AG10803 (cell line): ENCODE results near the gene PHYKPL.
A peak's percentile ranks its signal among the peaks of the same experiment; 100 is the strongest.

Source experiments
- DNase-seq: peaks from one replicate; pipeline ENCODE4 v3.0.0; 2010; ENCODE audit warnings: low read depth
- H3K4me3 ChIP-seq: 2 replicates; pipeline ENCODE4 v1.5.1; 2011; ENCODE audit warnings: mild to moderate bottlenecking, low read length, control low read depth
- TF ChIP-seq, protein P1 (sequence below): conservative IDR thresholded peaks from 2 replicates; pipeline ENCODE4 v1.5.1; 2011; ENCODE audit warnings: mild to moderate bottlenecking, low read length, control low read depth, inconsistent platforms

Gene PHYKPL

DNA sequence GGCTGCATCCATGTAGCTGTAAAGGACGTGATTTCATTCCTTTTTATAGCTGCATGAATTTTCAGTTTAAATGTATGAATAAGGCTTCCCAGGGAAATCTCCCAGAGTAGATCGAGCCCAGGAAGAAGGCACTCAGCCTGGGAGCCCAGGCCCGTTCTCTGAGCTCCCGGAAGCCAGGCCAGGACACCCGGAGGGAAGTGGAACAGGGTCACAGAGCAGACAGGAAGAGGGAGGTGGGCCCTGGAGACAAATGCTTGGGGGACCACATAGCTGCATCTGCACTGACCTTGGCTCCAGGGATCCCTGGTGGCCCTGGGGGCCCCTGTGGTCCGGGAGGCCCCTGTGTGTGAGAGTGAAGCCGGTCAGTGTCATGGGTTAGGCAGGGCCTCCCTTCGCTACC is 19.7 kb upstream of the PHYKPL start:
- H3K4me3 ChIP-seq: no peak overlapping the region
- DNase-seq: no peak
- TF ChIP-seq, protein P1, sequence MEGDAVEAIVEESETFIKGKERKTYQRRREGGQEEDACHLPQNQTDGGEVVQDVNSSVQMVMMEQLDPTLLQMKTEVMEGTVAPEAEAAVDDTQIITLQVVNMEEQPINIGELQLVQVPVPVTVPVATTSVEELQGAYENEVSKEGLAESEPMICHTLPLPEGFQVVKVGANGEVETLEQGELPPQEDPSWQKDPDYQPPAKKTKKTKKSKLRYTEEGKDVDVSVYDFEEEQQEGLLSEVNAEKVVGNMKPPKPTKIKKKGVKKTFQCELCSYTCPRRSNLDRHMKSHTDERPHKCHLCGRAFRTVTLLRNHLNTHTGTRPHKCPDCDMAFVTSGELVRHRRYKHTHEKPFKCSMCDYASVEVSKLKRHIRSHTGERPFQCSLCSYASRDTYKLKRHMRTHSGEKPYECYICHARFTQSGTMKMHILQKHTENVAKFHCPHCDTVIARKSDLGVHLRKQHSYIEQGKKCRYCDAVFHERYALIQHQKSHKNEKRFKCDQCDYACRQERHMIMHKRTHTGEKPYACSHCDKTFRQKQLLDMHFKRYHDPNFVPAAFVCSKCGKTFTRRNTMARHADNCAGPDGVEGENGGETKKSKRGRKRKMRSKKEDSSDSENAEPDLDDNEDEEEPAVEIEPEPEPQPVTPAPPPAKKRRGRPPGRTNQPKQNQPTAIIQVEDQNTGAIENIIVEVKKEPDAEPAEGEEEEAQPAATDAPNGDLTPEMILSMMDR: no peak

DNA sequence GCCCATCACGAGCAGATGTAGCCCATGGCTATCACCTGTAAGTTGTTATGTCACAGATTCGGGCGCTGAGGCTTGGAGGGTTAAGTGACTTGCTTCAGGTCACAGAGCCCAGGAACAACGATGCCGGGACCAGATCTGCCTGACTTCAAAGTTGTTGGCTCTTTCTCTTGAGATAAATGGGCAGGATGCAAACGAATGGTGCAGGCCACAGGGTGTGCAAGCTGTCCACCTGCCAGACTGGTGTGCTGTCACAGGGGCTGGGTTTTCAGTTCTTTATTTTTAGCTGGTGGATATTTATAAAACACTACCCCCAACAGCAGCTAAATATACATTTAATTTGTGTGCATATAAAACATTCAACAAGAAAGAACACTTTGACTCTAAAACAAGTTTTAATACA is 17.7 kb upstream of the PHYKPL start:
- H3K4me3 ChIP-seq: no peak overlapping the region
- DNase-seq: no peak
- TF ChIP-seq, protein P1: no peak

DNA sequence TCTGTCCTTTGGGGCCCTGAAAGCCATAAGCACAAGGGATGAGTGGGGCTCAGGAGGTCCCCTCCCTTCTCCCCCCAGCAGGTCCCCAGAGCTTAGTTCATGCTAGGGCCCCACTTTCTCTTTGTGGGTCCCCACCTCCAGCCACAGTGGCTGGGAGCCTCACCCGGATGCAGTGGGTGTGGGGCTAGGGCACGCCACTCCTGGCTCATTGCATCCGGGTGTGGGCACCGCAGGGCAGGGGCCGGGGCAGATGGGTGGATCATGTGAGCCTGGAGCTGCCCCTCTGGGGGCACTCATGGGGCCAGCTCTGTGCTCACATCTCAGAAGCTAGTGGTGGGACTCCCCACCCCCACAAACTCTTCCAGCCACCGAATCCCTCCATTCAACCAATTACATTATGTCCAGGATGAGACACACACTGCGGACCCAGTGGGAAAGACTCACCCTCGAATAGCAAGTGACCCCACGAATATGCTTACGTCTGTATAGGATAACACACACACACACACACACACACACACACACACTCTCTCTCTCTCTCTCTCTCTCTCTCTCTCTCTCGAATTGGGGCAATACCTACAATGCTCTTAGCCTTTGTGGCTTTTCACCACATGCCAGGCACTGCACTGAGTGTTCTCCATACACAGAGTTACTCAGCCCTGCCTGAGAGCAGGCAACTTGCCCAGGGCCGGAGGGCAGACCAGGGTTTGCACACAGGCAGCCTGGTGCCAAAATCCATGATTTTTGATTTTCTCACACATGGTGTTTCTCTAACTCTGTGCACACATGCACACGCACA is 16.8 kb upstream of the PHYKPL start:
- TF ChIP-seq, protein P1: no peak

DNA sequence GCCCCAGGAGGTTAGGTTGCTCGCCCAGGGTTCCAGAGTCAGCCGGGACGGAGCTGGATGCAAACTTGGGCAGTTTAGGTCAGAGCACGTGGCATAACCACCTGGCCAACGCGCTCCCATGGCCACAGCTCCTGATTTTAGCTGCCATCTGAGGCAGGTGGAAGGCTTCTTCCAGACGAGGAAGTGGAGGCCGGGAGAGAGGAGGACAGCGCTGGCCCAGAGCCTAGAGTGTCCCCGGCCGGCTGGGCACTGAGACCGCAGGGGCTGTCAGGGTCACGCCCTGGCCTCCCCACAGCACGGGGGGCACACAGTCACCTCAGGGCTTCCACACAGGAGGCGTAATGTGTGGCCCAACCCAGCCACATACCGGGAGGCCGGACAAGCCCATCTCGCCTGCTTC is 16.1 kb upstream of the PHYKPL start:
- TF ChIP-seq, protein P1: no peak
- no peak overlapping the region for H3K4me3 ChIP-seq
- DNase-seq: no peak

More for the DNA sequence above, 16.8 kb upstream of the PHYKPL start:
- peak; percentile 94 for DNase-seq
- no peak overlapping the region for H3K4me3 ChIP-seq

DNA sequence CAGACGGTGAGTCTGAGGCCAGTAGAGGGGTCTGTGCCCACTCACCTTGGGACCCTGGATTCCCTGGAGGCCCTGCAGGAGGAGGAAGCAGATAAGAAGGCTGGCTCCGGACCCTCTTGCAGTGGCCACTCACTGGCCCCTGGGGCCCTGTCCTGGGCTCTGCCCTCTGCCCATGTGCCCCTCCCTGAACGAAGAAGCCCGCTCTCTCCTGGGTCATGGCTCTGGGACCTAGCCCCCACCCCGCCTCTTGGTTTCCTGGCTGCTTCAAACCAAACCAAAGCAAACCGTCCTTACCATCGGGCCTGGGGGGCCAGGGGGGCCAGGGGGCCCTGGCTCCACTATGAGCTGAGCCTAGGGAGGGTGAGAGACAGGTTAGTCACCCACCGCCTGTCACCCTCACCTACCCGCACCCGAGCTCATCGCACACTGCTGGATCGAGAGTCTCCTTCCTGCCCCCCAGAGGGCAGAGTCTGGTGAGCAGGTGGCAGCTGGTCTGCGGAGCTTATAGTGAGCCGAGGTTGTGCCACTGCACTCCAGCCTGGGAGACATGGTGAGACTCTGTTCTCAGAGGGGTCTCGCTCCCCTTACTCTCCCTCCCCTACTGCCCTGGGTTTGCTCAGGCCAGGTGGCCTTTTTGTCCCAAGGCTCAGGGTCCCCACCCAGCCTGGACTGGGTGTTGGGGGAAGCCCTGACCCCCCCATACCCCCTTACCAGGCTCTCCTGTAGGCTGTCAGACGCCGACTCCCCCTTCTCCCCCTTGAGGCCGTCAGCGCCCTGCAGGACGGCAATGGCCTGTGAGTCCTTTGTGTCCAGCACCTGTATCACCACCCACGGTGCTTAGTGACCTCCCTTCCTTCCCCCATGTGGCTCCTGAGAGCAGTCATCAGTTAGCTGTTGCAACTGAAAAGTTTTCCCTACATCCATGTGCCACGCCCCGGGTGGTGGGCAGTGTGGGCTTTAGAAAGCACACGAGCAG is 15.2 kb upstream of the PHYKPL start:
- H3K4me3 ChIP-seq: no peak overlapping the region
- DNase-seq: no peak
- TF ChIP-seq, protein P1: no peak

DNA sequence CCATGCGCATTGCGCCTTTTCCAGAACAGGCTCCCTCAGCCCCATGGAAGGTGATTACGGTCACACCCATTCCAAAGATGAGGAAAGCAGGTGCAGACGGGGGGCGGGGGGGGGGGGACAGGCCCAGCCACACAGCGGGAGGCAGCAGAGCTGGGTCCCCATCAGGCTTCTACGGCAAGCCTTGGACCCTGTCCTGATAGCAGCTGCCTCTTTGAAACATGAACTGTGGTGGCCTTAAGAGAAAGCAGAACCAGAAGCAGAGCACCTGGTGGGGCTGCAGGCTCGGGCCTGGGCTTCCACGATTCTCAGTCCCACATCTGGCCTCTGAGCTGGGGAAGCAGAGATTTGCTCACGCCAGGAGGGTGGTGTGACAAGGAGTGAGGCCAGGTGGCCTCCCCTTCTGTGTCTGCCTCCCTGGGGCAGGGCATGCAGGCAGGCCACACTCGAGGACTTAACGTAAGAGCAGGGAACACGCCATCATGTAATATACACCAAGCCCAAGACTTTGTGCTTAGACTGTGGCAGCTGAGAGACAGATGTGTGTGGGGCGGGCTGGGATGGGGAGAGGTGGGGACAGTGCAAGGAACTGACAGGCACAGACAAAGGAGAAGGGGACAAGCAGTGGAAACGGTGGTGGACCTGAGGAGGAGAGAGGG is 14.2 kb upstream of the PHYKPL start:
- no peak overlapping the region for H3K4me3 ChIP-seq
- no peak for DNase-seq
- TF ChIP-seq, protein P1: no peak
